HepG2 (cell line): ENCODE data around the gene LLGL2. TPM values are rescaled to one million over a fixed set of nuclear protein-coding genes. Genes with fewer than 3 reads are reported as not detected.
A peak's percentile ranks its signal among the peaks of the same experiment; 100 is the strongest.

Source experiments
- ATF1 ChIP-seq: IDR thresholded peaks from 2 replicates; pipeline ENCODE4 v1.6.1; 2016; ENCODE audit warnings: mild to moderate bottlenecking, control low read depth
- ELF1 ChIP-seq: sonication (generic); formaldehyde crosslinking; IDR thresholded peaks from 2 replicates; pipeline ENCODE4 v1.4.0; 2020; ENCODE audit warnings: missing genetic modification reagents
- FOSL2 ChIP-seq: sonication (generic); formaldehyde crosslinking; IDR thresholded peaks from 2 replicates; pipeline ENCODE4 v1.4.0; 2020; ENCODE audit warnings: missing genetic modification reagents
- MEIS1 ChIP-seq: sonication (generic); formaldehyde crosslinking; IDR thresholded peaks from 2 replicates; pipeline ENCODE4 v1.9.0; 2021; ENCODE audit warnings: mild to moderate bottlenecking, missing genetic modification reagents, moderate library complexity, borderline replicate concordance
- SETDB1 ChIP-seq: sonication (generic); formaldehyde crosslinking; IDR thresholded peaks from 2 replicates; pipeline ENCODE4 v1.5.1; 2020; ENCODE audit warnings: missing genetic modification reagents, mild to moderate bottlenecking, borderline replicate concordance
- SMYD3 ChIP-seq: sonication (generic); formaldehyde crosslinking; IDR thresholded peaks from 2 replicates; pipeline ENCODE4 v1.8.1; 2023; ENCODE audit warnings: mild to moderate bottlenecking, missing genetic modification reagents
- TAF15 ChIP-seq: fragments of 200-400 bp; formaldehyde crosslinking; IDR thresholded peaks from one replicate; pipeline ENCODE4 v1.6.1; 2018; ENCODE audit warnings: mild to moderate bottlenecking, low read depth, low read length; ENCODE audit not compliant: poor library complexity, severe bottlenecking
- ZNF274 ChIP-seq: sonication (generic); formaldehyde crosslinking; IDR thresholded peaks from 2 replicates; pipeline ENCODE4 v1.5.1; 2020; ENCODE audit warnings: mild to moderate bottlenecking, missing genetic modification reagents
- ZNF292 ChIP-seq: sonication (generic); formaldehyde crosslinking; IDR thresholded peaks from 2 replicates; pipeline ENCODE4 v1.8.1; 2022; ENCODE audit warnings: mild to moderate bottlenecking, low read depth, missing genetic modification reagents, borderline replicate concordance
- ZNF34 ChIP-seq: sonication (generic); formaldehyde crosslinking; IDR thresholded peaks from 2 replicates; pipeline ENCODE4 v1.4.0; 2020; ENCODE audit warnings: mild to moderate bottlenecking, missing genetic modification reagents, borderline replicate concordance
- ZNF510 ChIP-seq: sonication (generic); formaldehyde crosslinking; IDR thresholded peaks from 2 replicates; pipeline ENCODE4 v1.4.0; 2020; ENCODE audit warnings: low read depth, mild to moderate bottlenecking, missing genetic modification reagents
- ZNF616 ChIP-seq: sonication (generic); formaldehyde crosslinking; IDR thresholded peaks from 2 replicates; pipeline ENCODE4 v1.5.0; 2020; ENCODE audit warnings: low read depth, mild to moderate bottlenecking, missing genetic modification reagents
- ZNF660 ChIP-seq: sonication (generic); formaldehyde crosslinking; IDR thresholded peaks from 2 replicates; pipeline ENCODE4 v1.5.1; 2020; ENCODE audit warnings: mild to moderate bottlenecking, low read depth, missing genetic modification reagents, borderline replicate concordance
- polyA plus RNA-seq, 8 experiments: library from polyadenylated mRNA; depleted of rRNA in 3 of 8; stranded (reverse) in 7 of 8; unstranded in 1 of 8; fragments of >200 nt; fragmentation: Illumina TruSeq in 4 of 8; extraction: Trizol in 4 of 8; gene quantifications; 2 replicates each; pipeline versions ENCODE4 v1.2.1 to v1.2.3, GENCODE V29; 2011 to 2016; ENCODE audit warnings: low read depth in 4 of 8, missing spikeins in 1 of 8, mixed read lengths in 1 of 8; ENCODE audit not compliant: insufficient read depth in 1 of 8
- total RNA-seq, 5 experiments: library from RNA; depleted of rRNA; stranded (reverse); fragments of >200 nt; fragmentation: Illumina TruSeq; extraction: Trizol; gene quantifications; 2 replicates each; pipeline ENCODE4 v1.2.3, GENCODE V29; 2016; ENCODE audit warnings: low read depth in 1 of 5
- TF ChIP-seq, protein P1 (sequence below): sonication (generic); formaldehyde crosslinking; IDR thresholded peaks from 2 replicates; pipeline ENCODE4 v1.8.0; 2022; ENCODE audit warnings: missing genetic modification reagents, mild to moderate bottlenecking, inconsistent platforms, borderline replicate concordance
- TF ChIP-seq, protein P2 (sequence below): sonication (generic); formaldehyde crosslinking; IDR thresholded peaks from 2 replicates; pipeline ENCODE4 v1.8.1; 2023; ENCODE audit warnings: mild to moderate bottlenecking, missing genetic modification reagents, borderline replicate concordance
- TF ChIP-seq, protein P3 (sequence below): fragments of 450-650 bp; IDR thresholded peaks from 2 replicates; pipeline ENCODE4 v1.6.1; 2017
- TF ChIP-seq, protein P4 (sequence below): sonication (generic); formaldehyde crosslinking; IDR thresholded peaks from 2 replicates; pipeline ENCODE4 v1.5.1; 2020; ENCODE audit warnings: mild to moderate bottlenecking, missing genetic modification reagents, moderate library complexity
- TF ChIP-seq, protein P5 (sequence below): sonication (generic); formaldehyde crosslinking; IDR thresholded peaks from 2 replicates; pipeline ENCODE4 v1.5.1; 2020; ENCODE audit warnings: missing genetic modification reagents, mild to moderate bottlenecking, borderline replicate concordance

The LLGL2 gene
- total and polyA plus RNA-seq, 2 of the 13 experiments (the other 11 are each of a cell fraction or from before 2014, with no cell fraction given) = 83.0 to 86.7 TPM

DNA sequence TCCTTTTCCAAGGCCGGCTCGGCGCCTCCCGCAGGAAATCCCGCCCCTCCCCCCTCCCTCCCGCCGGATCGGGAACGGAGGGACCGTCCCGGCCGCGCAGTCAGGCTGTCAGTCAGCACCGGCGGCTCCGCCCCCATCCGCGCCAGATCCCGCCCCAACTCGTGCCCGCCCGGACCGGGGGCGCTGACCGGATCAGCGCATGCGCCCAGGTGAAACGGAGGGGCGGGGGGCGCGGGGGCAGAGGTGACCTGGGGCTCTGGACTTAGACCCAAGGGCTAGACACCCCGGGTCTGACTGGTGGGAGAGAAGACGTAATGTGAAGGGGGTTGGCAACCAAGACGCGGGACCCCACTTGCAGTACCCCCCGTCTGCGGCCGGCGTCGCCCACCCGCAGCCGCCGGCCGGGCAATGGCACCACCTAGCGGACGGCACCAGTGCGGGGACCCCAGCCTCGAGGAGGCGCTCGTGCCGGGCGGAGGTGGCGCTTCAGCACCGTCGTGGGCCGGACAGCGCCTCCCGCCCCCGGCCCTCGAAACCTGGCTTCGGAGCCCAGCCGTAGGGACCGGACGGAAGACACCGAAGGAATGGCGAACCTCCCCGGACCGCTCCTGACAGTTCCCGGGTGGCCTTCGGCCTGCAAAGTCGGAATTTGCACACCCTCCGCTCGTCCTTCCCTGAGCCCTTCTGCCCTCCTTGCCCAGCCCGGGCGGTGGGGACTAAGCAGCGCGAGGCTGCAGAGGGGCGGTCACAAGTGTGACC lies 9.8 kb upstream of the LLGL2 start, which contains the start of gene CASKIN2 (continued):
- TF ChIP-seq, protein P1, sequence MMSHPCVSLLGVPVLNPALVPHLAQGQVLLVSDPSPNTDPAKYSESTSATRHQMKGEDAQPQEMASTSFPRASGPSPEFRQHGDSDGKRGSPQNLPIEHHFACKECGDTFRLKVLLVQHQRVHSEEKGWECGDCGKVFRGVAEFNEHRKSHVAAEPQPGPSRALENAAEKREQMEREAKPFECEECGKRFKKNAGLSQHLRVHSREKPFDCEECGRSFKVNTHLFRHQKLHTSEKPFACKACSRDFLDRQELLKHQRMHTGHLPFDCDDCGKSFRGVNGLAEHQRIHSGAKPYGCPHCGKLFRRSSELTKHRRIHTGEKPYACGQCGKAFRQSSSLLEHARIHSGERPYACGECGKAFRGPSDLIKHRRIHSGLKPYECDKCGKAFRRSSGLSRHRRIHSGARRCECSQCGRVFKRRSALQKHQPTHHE = peak; percentile 99
- TF ChIP-seq ZNF292 (CRISPR knock-in tag) = no peak
- peak; percentile 98 for TF ChIP-seq ZNF510 (CRISPR knock-in tag)
- TF ChIP-seq, protein P2, sequence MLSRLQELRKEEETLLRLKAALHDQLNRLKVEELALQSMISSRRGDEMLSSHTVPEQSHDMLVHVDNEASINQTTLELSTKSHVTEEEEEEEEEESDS = peak; percentile 87; the same call in 1 of the 2 replicates
- TF ChIP-seq, protein P3, sequence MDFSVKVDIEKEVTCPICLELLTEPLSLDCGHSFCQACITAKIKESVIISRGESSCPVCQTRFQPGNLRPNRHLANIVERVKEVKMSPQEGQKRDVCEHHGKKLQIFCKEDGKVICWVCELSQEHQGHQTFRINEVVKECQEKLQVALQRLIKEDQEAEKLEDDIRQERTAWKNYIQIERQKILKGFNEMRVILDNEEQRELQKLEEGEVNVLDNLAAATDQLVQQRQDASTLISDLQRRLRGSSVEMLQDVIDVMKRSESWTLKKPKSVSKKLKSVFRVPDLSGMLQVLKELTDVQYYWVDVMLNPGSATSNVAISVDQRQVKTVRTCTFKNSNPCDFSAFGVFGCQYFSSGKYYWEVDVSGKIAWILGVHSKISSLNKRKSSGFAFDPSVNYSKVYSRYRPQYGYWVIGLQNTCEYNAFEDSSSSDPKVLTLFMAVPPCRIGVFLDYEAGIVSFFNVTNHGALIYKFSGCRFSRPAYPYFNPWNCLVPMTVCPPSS = no peak
- TF ChIP-seq ZNF616 (CRISPR knock-in tag) = peak; percentile 93
- no peak for TF ChIP-seq ELF1 (CRISPR knock-in tag)
- TF ChIP-seq, protein P4, sequence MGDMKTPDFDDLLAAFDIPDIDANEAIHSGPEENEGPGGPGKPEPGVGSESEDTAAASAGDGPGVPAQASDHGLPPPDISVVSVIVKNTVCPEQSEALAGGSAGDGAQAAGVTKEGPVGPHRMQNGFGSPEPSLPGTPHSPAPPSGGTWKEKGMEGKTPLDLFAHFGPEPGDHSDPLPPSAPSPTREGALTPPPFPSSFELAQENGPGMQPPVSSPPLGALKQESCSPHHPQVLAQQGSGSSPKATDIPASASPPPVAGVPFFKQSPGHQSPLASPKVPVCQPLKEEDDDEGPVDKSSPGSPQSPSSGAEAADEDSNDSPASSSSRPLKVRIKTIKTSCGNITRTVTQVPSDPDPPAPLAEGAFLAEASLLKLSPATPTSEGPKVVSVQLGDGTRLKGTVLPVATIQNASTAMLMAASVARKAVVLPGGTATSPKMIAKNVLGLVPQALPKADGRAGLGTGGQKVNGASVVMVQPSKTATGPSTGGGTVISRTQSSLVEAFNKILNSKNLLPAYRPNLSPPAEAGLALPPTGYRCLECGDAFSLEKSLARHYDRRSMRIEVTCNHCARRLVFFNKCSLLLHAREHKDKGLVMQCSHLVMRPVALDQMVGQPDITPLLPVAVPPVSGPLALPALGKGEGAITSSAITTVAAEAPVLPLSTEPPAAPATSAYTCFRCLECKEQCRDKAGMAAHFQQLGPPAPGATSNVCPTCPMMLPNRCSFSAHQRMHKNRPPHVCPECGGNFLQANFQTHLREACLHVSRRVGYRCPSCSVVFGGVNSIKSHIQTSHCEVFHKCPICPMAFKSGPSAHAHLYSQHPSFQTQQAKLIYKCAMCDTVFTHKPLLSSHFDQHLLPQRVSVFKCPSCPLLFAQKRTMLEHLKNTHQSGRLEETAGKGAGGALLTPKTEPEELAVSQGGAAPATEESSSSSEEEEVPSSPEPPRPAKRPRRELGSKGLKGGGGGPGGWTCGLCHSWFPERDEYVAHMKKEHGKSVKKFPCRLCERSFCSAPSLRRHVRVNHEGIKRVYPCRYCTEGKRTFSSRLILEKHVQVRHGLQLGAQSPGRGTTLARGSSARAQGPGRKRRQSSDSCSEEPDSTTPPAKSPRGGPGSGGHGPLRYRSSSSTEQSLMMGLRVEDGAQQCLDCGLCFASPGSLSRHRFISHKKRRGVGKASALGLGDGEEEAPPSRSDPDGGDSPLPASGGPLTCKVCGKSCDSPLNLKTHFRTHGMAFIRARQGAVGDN (CRISPR knock-in tag) = peak; percentile 94
- TF ChIP-seq ZNF274 = peak; percentile 99
- TF ChIP-seq, protein P5, sequence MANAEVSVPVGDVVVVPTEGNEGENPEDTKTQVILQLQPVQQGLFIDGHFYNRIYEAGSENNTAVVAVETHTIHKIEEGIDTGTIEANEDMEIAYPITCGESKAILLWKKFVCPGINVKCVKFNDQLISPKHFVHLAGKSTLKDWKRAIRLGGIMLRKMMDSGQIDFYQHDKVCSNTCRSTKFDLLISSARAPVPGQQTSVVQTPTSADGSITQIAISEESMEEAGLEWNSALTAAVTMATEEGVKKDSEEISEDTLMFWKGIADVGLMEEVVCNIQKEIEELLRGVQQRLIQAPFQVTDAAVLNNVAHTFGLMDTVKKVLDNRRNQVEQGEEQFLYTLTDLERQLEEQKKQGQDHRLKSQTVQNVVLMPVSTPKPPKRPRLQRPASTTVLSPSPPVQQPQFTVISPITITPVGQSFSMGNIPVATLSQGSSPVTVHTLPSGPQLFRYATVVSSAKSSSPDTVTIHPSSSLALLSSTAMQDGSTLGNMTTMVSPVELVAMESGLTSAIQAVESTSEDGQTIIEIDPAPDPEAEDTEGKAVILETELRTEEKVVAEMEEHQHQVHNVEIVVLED = peak; percentile 83
- TF ChIP-seq TAF15 = peak; percentile 19
- TF ChIP-seq ZNF34 = peak; percentile 94
- TF ChIP-seq ATF1 (CRISPR knock-in tag) = no peak
- TF ChIP-seq ZNF660 (CRISPR knock-in tag) = peak; percentile 92
- TF ChIP-seq SETDB1 (CRISPR knock-in tag) = 0 out of 2 replicates have a peak, but pooled peaks have one; percentile 66
- TF ChIP-seq FOSL2 = peak; percentile 73
- TF ChIP-seq SMYD3 (CRISPR knock-in tag) = 0 out of 2 replicates have a peak, but pooled peaks have one; percentile 25
- peak; percentile 75; the same call in 1 of the 2 replicates for TF ChIP-seq MEIS1 (CRISPR knock-in tag)
